Activated CD4-positive, alpha-beta T cell treated with anti-CD3 and anti-CD28 coated beads, Interleukin-2, amount 50 U/mL, for 16 hours (primary cell): ENCODE results near the gene GRIN2D.
A peak's percentile ranks its signal among the peaks of the same experiment; 100 is the strongest.
"Not testable (repeated sequence)": the region's sequence is repeated elsewhere in the genome, so short reads cannot be mapped to it uniquely, and the experiment has no call there.

Experiments used
- DNase-seq: peaks from one replicate; pipeline ENCODE4 v3.0.0-alpha.2; 2020

GRIN2D gene

DNA sequence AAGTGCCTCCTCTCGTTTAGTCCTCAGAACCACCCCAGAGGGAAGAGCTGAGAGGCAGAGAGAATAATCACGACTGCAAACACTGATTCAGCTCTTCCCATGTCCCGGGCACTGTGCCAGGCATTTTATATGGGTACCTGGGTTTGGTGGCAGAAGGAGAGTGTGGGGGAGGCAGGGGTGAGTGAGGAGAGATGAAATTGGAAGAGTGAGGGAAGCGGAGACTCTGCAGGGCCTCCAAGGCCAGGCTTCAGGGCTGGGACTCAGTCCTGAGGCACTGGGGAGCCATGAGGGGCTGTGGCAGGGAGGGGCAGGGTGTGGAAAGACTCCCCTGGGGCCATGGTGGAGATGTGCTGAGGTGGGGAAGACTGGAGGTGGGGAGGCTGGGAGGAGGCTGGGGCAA is 20.6 kb upstream of the GRIN2D start:
- DNase-seq, result no peak

DNA sequence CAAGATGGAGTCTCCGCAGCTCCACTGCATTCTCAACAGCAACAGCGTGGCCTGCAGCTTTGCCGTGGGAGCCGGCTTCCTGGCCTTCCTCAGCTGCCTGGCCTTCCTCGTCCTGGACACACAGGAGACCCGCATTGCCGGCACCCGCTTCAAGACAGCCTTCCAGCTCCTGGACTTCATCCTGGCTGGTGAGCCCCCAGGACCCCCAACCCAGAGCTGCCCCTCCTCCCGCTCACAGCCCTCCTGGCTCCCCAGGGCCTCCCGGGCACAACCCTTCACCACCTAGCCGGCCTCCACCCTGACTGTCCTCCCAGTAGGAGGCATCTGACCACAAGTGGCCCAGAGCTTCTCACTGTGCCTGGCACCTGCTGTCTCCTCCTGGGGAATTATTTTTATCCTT is 19.9 kb upstream of the GRIN2D start:
- DNase-seq, result no peak

DNA sequence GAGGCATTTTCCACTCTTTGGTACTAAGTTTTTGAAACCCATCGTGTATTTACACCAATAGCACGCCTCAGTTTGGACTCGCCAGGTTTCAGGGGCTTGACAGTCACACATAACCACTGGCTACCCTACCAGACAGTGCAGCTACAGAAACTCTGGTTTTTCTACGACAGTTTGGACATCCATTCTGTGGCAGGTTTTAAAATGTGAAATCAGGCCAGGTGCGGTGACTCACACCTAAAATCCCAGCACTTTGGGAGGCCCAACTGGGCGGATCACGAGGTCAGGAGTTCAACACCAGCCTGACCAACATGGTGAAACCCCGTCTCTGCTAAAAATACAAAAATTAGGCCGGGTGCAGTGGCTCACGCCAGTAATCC is 15.3 kb upstream of the GRIN2D start:
- no peak for DNase-seq

DNA sequence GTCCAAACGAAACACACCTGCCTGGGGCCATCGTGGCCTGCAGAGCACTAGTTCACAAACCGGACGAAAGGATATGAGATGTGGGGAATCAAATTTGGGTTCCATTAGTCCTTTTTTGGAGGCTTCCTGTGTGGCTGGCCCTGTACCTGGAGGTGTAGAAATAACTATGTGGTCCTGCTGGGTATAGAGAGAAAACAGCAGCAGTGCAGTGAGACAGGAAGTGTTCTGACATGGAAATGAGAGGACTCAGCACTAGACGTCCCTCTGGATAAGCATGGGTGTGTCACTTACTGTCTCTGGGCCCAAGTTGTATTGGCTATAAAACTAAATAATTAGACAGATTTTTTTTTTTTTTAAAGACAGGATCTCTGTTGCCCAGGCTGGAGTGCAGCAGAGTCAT is 14.4 kb upstream of the GRIN2D start:
- no peak for DNase-seq

DNA sequence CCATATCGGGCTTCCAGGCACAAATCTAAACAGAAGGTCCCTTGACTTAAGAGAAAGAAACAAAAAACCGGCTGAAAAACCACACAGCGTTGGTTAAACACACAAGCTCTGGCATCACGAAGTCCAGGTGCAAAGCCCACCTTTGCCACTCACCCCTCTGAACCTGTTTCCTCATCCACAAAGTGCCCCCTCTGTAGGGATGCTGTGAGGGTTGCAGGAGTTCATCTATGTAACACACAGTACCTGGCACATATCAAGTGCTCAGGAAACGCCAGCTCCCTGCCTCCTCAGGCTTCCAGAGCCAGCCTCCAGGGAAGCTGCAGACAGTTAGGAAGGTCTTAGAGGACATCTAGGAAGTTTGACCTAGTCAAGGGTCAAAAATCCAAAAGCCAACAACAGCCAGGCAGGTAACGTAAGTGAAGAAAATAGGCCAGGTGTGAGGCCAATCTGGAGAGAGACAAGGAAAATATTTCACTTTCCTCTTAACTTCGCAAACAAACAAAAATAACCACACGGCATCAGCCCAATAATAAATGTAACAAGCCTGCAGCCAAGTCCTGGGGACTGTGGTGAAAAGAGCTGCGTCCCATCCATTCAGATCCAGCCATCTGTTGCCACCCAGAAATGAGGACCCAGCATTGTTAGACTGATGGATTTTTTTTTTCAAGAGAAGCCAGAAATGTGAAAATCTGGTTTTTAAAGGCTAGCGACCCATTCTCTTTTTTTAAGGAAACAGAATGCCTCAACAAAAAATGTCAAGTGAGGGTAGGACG is 12.1 kb upstream of the GRIN2D start:
- no peak for DNase-seq

DNA sequence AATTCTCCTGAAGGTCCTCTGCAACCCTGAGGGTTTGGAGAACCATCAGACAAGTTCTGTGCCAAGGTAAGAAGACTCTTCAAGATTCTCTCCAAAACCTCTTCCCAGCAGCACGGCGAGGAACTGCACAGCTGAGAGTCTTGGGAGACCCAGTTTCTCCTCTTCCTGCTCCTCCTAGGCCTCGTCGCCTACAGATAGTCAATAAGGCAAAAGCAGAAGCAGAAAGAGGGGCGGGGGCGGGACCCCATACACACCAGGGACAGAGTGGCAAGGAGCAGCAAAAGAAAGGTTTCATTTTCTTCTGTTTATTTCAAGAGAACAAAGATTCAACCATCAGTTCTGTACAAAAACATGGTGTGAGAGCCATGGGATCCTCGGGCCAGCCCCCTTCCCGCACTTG is 11.2 kb upstream of the GRIN2D start:
- DNase-seq, result no peak

DNA sequence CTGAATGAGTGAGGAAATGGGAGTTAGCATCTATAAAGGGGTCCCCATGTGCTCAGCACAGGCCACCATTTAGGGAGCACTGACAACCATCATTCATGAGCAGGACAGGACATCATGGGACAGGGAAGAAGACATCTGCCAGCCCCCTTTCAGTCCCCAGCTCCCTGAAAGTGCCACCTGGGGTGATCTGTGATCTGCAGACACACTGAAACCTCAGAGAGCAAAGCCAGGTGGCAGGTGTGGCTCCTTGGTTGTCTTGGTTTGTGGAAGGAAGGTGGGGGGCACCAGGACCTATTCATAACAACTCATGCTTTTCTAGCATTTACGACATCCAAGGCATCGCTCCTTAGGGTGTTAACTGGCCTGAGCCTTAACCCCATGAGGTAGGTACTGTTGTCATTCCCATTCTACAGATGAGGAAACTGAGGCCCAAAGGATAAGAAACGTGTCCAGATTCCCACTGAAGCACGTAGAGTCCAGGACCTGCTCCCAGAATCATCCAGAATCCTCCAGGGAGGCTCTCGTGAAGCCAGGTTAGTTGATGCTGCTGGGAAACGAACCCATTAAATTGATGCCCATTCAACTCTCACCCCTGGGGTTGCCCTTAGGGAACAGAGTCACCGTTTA is 7.9 kb upstream of the GRIN2D start:
- no peak for DNase-seq

DNA sequence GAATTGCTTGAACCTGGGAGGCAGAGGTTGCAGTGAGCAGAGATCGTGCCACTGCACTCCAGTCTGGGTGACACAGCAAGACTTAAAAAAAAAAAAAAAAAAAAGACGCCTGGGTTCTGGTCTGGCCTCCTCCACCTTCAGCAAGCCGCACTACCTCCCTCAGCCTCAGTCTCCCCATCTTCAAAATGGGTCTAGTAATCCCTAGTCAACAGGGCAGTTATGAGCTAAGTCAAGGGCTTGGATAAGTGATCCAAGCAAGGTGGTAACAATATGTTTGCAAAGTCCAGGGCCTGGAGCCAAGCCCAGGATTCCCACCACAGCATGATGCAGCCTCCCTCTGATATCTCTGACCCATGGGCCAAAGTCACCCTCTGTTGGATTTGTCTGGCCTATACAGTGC is 6.5 kb upstream of the GRIN2D start:
- DNase-seq, result no peak

DNA sequence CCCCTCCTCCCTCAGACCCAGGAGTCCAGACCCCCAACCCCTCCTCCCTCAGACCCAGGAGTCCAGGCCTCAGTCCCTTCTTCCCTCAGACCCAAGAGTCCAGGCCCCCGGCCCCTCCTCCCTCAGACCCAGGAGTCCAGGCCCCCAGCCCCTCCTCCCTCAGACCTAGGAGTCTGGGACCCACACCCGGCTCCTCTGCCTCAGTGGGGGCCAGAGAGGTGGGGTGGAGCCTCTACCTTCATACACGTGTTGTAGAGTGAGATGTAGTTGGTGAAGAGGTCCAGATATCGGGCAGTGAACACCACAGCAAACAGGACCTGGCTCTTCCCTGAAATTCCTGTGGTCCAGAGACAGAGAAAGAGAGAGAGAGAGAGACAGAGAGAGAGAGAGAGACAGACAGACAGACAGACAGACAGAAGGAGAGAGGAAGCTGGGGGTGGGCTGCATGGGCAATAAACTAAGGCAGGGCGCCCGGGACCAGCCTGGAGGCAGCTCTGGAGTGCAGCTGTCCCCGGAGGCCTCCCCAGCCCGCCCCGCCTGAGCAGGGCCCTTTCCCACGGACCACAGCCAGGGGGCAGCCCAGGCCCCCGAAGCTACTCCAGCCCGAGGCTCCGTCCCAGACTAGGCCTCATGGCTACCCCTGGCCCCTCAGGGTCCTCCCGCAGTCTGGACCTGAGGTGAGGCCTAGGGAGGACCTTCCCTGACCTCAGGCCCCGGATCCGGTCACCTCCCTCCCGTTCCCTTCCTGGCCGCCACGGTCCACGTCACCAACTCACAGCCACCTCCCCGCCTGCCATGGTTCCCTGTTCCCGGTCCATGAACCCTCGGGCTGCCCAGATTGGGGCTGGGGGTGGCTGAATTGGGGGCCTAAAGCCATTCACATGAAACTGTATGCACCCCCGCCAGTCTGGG is 3.0 kb upstream of the GRIN2D start:
- DNase-seq, result peak; percentile 66

DNA sequence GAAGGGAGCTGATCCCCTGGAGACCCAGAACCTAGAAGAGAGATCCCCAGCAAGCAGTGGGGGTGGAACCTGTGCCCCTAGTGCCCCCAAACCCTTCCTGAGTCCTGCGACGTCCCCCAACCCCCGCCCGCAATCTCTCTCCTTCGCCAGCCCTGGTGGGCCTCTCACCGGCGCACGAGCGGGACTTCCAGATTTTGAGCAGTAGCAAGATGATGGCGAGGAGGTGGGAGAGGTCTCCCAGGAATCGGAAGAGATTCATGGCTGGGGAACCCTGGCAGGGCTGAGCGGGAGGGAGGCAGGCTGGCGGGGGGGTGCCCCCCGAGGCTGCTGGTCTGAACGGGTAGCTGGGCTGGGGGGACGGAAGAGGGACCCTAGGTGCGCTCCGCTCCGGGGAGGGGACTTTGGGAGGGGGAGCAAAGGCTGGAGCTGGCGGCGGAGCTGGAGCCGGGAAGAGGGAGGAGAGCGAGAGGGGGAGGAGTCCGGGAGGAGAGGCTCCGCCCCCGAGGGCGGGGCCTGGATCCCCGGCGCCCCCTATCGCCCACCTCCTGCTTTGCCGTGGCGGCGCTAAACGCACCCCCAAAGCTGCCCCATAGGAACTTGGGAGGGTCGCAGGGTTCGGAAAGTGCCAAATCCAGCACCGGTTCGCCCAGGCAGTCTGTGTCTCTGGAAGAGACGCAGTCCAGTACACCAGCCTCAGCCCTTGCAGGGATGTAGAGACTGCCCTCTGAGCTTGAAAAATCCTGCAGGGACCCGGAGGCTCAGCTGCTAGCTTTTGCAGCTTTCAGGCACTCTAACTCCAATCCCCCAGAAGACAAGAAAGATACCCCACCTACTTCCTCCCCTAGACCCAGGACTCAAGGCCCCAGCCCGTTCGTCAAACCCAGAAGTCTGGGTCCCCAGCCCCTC is 2.1 kb upstream of the GRIN2D start, which contains the start of gene KDELR1:
Gene KDELR1, minus strand, starts transcription at position 452 of the 906 bp plus-strand sequence. Its CDS starts 193 bp downstream, at position 259.
- peak; percentile 76 for DNase-seq

DNA sequence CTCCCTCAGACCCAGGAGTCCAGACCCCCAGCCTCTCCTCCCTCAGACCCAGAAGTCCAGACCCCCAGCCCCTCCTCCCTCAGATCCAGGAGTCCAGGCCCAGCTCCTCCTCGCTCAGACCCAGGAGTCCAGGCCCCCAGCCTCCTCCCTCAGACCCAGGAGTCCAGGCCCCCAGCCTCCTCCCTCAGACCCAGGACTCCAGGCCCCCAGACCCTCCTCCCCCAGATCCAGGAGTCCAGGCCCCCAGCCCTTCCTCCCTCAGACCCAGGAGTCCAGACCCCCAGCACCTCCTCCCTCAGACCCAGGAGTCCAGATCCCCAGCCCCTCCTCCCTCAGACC is 1.5 kb upstream of the GRIN2D start:
- not testable (repeated sequence) for DNase-seq

DNA sequence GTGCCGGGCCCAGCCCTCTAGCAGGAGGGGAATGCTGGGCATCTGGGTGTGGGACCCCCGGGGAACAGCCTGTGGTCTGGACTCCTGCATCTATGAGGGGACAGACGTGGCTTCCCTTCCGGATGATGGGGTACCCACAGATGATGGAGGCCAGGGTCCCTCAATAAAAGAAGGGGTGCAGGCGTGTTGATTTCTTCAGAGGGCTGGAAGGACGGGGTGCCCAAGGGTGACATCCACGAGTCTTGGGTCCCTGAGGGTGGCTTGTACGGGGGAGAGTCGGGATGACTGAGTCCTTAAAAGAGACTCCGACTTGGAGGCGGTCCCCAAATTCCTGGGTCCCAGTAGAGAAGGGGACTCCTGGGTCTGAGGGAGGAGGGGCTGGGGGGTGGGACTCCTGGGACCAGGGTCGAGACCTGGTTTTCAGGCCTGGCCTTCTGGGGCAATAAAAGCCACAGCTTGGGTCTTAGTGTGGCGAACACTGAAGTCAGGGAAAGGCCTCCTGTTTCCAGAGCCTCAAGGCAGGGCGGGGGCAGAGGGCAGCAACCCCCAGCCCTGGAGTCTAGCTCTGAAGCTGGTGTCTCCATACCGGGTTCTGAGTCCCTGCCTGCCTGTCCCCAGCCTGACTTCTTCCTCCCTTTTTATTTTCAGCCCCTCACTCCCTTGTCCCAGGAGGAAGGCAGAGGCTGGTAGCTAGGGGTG is 459 bp upstream of the GRIN2D start:
- DNase-seq, result no peak

DNA sequence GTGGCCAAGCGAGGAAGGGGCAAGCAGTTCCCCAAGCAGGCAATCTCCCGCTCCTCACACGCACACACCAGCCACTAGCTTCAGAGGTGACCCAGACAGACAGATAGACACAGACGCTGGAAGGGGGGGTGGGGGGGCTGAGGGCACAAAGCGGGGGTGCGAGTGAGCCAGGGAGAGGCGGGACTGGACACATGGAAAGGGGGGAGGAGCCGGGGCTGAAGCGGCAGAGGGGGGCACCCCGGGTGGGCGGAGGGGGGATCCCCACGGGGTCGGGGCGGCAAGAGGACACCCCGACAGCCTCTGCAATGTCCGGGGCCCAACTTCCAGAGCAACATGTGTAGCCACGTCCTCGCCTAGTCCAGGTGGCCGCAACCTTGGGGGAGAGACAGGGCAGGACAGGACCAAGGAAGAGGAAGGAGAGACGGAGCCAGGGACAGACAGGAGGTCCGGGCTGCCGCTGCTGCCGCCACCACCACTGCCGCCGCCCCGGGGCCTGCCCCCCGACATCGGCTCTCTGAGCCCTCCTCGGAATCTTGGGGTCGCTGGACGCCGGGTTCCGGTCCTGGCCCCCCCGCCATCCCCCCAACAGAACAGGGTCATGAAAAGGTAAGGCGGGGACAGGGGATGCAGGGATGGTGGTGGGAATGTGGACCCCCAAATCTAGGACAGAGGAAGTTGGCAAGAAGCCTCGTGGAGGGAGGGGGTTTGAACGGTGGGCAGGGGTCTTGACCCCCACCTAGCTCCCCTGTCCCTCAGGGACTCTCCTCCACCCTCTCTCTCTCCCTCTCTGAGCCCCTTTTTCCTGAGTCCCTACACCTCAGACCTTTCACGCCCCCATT is 1.1 kb downstream of the GRIN2D start:
- DNase-seq, result no peak

DNA sequence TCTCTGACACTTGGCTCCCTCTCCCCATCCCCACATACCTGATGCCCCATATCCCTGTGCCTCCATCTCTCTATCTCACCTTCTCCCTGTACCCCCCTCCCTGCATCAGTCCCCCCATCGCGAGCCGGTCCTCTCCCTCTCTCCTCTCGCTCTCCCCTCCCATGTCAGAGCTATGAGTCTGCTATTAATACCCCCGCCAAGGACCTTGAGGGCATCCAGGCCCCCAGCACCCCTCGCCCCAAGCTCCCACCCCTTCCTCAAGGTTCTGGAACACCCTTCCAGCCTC is 1.6 kb downstream of the GRIN2D start:
- no peak for DNase-seq

DNA sequence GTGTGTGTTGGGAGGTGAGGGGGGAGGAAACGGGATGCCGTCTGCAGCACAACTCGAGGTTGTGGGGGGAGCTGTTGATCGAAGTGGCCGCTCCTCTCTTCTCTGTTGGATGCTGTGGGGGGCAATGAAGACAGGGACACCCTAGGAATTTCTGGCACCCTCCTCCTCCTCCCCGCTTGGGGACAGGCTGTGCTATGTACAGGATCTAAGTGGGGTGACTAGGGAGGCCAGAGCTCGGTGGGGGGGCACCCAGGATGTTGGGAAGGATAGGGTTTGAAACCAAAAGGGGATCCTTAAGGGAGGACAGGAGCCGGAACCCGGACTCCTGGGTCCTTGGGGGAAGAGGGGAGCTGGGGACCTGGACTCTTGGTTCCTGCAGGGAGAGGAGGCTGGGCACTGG is 2.0 kb downstream of the GRIN2D start:
- DNase-seq, result no peak

DNA sequence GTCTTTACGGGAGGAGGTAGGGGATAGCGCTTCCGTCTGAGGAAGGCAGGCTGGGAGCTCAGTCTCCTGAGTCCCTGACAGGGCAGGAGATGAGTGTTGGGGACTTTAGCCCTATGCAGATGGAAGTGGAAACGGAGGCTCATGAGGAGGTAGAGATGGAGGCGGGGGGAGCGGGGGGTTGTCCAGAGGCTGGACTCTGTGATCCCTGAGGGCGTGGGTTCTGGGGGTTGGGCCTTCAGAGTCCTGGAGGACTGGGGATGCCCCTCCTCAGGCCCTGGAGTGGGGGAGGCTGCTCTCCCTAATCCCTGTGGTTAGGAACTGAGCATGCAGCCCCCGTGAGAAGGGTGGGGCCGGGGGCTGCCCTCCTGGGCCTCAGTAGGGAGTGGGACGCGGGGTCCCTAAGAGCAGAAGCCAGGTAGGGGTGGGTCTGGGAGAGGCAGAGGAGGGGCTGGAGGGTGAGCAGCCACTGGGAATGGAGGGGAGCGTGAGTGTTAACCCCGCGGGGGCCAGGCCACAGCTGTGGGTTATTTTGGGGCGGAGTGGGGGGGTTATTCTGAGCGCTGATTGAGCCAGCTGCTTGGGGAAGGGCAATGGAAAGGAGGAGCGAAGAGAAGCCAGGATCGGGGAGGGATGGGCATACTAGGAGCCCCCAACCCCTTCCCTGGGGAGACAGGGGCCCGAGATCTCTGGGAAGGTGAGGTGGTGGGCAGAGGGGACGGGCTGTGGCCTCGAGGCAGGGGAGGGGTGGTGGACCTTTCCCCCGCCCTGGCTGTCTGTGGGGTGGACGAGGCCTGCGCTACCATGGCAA is 2.8 kb downstream of the GRIN2D start:
- no peak for DNase-seq

DNA sequence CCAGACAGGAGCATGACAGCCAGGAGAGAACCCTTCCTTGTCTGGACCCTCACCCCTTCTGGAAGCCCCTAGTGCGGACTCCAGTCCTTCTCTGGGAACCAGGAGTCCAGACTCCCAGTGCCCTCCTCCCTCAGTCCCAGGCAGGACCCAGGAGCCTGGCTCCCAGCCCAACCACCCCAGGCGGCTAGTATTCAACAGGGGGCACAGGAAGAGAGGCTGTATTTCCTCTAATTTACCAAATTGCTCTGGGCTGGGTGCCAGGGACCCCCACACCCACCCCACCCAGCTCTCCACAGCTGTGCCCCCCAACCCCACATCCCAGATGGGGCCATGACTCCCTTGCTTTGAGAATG is 3.3 kb downstream of the GRIN2D start:
- DNase-seq, result no peak

DNA sequence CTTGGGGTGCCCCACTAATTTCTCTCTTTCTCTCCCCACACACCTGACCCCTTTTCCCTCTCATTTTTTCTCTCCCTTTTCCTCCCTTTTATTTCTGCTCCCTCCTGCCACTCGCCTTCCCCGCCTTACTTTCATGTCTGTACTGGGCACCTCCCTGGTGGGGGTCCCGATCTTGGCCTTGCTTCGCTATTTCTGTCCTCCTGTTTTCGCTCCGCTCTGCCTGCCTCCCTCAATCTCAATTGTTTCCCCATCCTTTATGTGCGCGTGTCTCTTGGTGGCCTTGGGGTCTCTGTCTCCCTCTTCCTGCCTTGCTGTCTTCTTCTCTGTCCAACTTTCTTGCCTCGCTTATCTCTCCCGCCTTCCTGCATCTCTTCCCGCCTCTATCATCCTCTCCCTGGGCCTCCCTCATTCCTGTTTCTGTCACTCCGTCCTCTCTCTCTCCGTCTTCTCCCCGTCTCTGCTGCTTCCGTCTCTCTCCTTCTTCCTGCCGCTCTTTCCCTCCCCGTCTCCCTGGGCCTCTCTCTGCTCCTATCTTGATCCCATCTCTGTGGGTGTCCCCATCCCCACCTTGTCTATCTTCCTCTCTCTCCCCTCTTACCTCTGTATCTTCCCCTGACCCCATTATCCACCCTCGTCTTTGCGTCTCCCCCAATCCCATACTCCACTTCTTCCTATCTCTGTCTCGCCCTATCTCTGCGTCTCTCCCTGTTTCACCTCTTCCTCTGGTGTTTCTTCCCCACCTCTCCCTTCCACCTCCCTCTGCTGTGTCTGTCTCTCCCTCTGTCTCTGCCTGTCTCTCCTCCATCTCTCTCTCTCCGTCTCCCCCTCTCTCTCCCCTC is 4.0 kb downstream of the GRIN2D start:
- DNase-seq, result no peak

DNA sequence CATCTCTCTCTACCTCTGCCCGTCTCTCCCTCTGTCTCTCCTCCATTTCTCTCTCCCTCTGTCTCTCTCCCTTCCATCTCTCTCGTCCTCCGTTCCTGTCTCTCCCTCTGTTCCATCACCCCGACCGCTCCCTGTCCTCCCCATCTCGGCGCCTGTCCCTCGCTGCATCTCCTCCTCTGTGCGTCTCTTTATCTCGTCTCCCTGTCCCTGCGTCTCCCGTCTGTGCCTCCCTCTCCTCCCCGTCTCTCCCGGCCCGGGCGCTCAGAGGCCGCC is 4.6 kb downstream of the GRIN2D start:
- no peak for DNase-seq
